Thoracic aorta (tissue), 2 donors: Measurements from ENCODE around the gene PERM1. TPM values are rescaled to one million over a fixed set of nuclear protein-coding genes. Genes with fewer than 3 reads are reported as not detected.

Experiments used
- ATAC-seq: fragments of 150-250 bp; one replicate; pipeline ENCODE4 v1.8.0; 2017; ENCODE audit warnings: low read depth; ENCODE audit not compliant: insufficient number of reproducible peaks, low FRiP score
- DNase-seq: peaks from one replicate; pipeline ENCODE4 v3.0.0-alpha.2; 2020; ENCODE audit warnings: low spot score
- H3K27ac ChIP-seq, 2 donors: fragments of 200-600 bp; sonication (generic); 1 replicate in 1 of 2; 2 replicates in 1 of 2; pipeline ENCODE4 v1.5.1; 2016; ENCODE audit warnings: mild to moderate bottlenecking in 2 of 2, moderate library complexity in 2 of 2
- H3K27me3 ChIP-seq: fragments of 200-600 bp; sonication (generic); replicated peaks from 2 replicates; pipeline ENCODE4 v1.6.0; 2016; ENCODE audit warnings: mild to moderate bottlenecking; ENCODE audit not compliant: insufficient read depth
- H3K36me3 ChIP-seq: fragments of 200-600 bp; sonication (generic); one replicate; pipeline ENCODE4 v1.5.1; 2016
- H3K4me1 ChIP-seq, 2 donors: fragments of 200-600 bp; sonication (generic); 1 replicate in 1 of 2; 2 replicates in 1 of 2; pipeline versions ENCODE4 v1.5.1 to v1.6.0; 2016; ENCODE audit warnings: low read depth in 2 of 2, mild to moderate bottlenecking in 1 of 2; ENCODE audit not compliant: control insufficient read depth in 1 of 2
- H3K4me3 ChIP-seq: fragments of 200-600 bp; sonication (generic); 2 replicates; pipeline ENCODE4 v1.5.1; 2016; ENCODE audit warnings: mild to moderate bottlenecking
- H3K9me3 ChIP-seq: fragments of 200-600 bp; sonication (generic); 2 replicates; pipeline ENCODE4 v1.5.1; 2016
- CTCF ChIP-seq: fragments of 200-600 bp; sonication (generic); IDR thresholded peaks from one replicate; pipeline ENCODE4 v1.5.1; 2019; ENCODE audit warnings: antibody characterized with exemption
- total RNA-seq, 2 donors: library from RNA; depleted of rRNA; stranded (reverse); fragments of >200 nt; gene quantifications; one replicate each; pipeline versions ENCODE4 v1.1.0 to v1.2.3, GENCODE V29; 2016

The PERM1 gene
- total RNA-seq, 2 donors from 2014 or later = 0.54 to 0.99 TPM

- H3K27me3 ChIP-seq = no peaks in the 10 kb centered on the region
- H3K36me3 ChIP-seq = no peaks in the 10 kb centered on the region
- H3K9me3 ChIP-seq = no peaks in the 10 kb centered on the region
- no peak overlapping the region for H3K4me3 ChIP-seq
- no peak for ATAC-seq
- H3K27ac ChIP-seq = no peak overlapping the region
- DNase-seq = no peak
- no peak for TF ChIP-seq CTCF
- H3K4me1 ChIP-seq = peaks cover 4 to 28% of the 10 kb centered on the region in 2 donors
Observed at GRCh38 chr1:1003618-1004419, 21.9 kb upstream of the PERM1 start.

- Histone ChIP-seq H3K4me1 (peaks cover 13 to 44% of the 10 kb centered on the region in 2 donors), H3K4me3 (peak overlapping the region; percentile 98), H3K9me3 (no peaks in the 10 kb centered on the region), H3K36me3 (no peaks in the 10 kb centered on the region), H3K27ac (peak overlapping the region; percentile 99), H3K27me3 (no peaks in the 10 kb centered on the region)
- no peak for TF ChIP-seq CTCF
- DNase-seq (no peak), ATAC-seq (no peak)
Observed at GRCh38 chr1:1001057-1001783, 19.3 kb upstream of the PERM1 start.

- ATAC-seq = peak; percentile 62
- Histone ChIP-seq H3K27me3 (no peaks in the 10 kb centered on the region), H3K4me3 (peak overlapping the region; percentile 98), H3K9me3 (no peaks in the 10 kb centered on the region), H3K27ac (peak overlapping the region; percentile 99), H3K36me3 (no peaks in the 10 kb centered on the region), H3K4me1 (peaks cover 13 to 40% of the 10 kb centered on the region in 2 donors)
- TF ChIP-seq CTCF = peak; percentile 11
- no peak for DNase-seq
Observed at GRCh38 chr1:1000357-1001056, 18.6 kb upstream of the PERM1 start.

- peak within 1 kb of the TSS; percentile 98 for H3K4me3 ChIP-seq
- DNase-seq = peak; percentile 81
- H3K9me3 ChIP-seq = no peaks in the 10 kb centered on the region
- no peaks in the 10 kb centered on the region for H3K36me3 ChIP-seq
- ATAC-seq = peak; percentile 74
- no peak for TF ChIP-seq CTCF
- H3K27ac ChIP-seq = peak within 1 kb of the TSS; percentile 99
- no peaks in the 10 kb centered on the region for H3K27me3 ChIP-seq
- peaks cover 9 to 34% of the 10 kb centered on the region in 2 donors for H3K4me1 ChIP-seq
Observed at GRCh38 chr1:999725-1000356, 17.9 kb upstream of the PERM1 start, which contains the start of gene HES4. HES4 (minus strand) TSS chr1:1000097; CDS start chr1:999973, 124 bp downstream.
